ENCODE results near the gene HSD11B1.
"Not testable (repeated sequence)": the region's sequence is repeated elsewhere in the genome, so short reads cannot be mapped to it uniquely, and the experiment has no call there.

Gene HSD11B1

GRCh38 chr1:209692296-209692695, 12.3 kb upstream of the HSD11B1 start:
- no peak for DNase-seq

DNA sequence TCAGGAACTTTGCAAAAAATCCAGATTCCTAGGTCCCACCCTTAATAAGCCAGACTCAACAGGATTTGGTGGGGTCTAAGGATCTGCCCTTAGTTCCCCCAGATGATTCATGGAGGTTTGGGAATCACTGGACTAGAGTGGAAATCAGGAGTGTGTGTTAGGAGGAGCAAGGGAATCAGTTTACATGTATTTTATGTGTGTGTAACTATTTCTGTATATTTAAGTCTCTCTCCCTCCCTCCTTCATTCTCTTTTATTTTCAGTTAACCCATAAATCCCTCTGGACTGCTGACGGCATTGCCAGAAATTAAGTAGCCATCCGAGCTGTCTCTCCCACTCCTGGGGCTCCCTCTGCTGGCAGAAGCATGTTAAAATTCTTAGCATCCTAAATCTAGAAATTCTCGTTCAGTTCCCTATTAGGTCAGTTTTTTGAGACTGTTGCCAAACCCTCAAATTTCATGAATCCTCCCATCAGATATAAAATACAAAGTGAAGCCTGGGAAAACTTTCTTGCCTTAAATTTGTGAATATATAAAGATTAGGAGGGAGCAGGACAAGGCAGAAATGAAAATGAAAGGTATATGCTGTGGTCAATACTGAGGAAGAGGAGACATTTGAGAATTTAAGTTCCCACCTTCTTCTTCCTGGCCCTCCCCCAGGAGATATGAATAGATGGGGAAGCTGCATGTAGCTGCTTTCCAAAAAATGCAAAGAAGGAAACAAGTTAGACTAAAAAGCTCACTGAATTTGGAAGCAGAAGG, 11.7 kb upstream of the HSD11B1 start:
- DNase-seq = no peak

DNA sequence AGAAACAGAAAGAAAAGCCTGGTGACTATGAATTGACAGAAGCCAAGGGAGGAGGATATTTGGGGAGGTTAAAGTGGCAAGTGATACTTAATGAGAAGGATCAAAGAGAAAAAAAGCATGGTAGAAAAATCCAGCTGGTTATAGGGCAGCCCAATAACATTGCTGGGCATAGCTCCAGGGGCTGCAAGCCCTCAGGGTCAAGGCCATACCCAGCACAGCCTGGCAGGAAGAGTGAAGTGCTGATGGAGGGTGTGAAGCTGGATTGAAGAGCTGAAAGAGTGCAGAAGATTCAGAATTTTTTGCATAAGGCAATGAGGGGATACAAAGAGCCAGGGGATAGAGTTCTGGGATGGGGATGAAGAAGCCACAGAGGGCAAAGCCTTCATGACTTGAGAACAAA, 8.0 kb upstream of the HSD11B1 start:
- DNase-seq = no peak

GRCh38 chr1:209697126-209697525, 7.5 kb upstream of the HSD11B1 start:
- no peak for DNase-seq

DNA sequence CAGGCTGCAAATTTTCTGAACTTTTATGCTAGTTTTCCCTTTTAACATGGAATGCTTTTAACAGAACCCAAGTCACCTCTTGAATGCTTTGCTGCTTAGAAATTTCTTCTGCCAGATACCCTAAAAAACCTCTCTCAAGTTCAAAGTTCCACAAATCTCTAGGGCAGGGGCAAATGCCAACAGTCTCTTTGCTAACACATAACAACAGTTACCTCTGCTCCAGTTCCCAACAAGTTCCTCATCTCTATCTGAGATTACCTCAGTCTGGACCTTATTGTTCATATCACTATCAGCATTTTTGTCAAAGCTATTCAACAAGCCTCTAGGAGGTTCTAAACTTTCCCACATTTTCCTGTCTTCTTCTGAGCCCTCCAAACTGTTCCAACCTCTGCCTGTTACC, 4.0 kb upstream of the HSD11B1 start:
- DNase-seq = not testable (repeated sequence)

- no peak for DNase-seq
Observed at GRCh38 chr1:209702832-209703231, 1.8 kb upstream of the HSD11B1 start.

DNA sequence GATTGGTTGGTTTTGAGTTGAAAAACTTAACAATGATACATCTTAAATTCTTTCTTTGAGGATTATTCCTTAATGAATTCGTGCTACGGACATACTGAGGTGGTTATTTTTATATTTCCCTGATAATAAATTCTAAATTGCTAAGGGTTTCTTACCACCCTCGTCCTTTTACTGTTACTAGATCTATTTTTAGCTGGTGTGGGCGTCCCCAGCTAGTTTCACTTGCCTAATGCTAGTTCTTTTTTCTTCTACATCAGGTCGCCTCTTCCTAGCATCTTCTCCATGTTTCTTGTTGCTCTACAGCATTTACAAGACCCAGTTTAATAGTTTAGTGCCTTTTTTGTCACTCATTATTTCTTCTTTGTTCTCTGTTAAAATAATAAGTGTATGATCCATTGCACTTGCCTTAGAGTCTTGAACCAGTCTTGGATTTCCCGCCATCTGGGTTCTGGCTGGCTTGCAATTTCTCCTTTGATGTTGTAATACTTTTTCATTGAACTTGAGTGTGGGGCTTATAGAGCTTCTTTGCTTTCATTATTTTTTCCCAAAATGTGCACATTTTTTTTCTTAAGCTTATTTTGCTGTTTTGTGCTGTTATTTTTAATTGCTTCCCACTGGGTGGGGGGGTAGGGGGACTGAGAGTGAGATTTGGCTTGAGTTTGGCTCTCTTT, 677 bp upstream of the HSD11B1 start:
- no peak for DNase-seq

DNA sequence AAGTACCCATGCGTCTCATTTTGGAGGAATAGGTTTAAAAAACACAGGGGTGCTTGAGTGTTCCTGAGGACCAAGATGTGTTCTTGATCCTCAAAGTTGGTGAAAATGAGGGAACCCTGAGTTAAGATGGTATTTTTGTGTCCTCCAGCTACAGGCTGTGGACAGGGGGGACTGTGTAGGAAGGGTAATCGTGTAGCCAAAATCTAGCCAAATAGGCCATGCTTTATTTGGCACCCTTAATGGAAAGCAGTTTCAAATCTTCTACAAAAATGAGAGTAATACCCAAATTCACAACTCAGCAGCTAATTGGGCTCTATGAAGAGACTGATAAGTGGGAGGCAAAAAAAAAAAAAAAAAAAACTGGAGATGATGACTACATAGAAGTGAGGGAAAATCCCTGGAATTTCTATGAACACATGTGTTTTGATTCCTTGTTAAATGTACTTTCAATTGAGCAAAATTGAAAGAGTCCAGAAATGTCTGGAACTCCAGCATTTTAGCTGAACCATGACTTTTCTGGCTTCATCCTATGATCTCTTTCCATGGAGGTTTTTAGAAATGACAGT, 470 bp downstream of the HSD11B1 start:
- DNase-seq = no peak

DNA sequence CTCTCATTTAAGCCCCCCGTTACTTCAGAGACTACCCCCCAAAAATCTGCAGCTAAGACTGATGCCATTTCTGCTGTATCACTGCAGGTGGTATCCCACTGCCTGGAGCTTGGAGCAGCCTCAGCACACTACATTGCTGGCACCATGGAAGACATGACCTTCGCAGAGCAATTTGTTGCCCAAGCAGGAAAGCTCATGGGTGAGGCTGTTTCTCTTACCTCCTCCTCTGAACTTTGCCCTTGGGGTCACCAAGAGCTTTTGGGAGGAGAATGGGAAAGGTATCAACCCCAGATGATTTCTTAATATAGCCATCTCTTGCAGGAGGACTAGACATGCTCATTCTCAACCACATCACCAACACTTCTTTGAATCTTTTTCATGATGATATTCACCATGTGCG, 2.0 kb downstream of the HSD11B1 start:
- no peak for DNase-seq

DNA sequence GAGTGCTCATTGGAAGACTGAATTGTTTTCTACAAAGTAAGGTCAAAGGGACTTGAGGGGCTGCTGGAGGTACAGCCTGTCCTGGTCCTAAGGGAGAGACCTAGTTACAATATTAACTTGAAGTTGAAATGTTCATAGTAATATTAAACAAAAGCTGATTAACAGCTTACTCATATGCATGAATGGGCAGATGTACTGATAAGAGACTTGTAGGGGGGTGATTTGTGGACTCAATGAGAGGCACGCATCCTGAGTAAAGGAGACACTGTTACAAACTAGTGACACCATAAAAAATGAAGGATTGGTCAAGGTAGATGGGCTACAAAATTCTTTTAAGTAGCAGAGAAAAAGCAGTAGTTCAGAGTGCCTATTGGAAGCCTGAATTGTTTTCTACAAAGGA, 2.7 kb downstream of the HSD11B1 start:
- no peak for DNase-seq

- no peak for DNase-seq
Observed at GRCh38 chr1:209708297-209708696, 3.7 kb downstream of the HSD11B1 start.

- DNase-seq = no peak
Observed at GRCh38 chr1:209710093-209710492, 5.4 kb downstream of the HSD11B1 start.

DNA sequence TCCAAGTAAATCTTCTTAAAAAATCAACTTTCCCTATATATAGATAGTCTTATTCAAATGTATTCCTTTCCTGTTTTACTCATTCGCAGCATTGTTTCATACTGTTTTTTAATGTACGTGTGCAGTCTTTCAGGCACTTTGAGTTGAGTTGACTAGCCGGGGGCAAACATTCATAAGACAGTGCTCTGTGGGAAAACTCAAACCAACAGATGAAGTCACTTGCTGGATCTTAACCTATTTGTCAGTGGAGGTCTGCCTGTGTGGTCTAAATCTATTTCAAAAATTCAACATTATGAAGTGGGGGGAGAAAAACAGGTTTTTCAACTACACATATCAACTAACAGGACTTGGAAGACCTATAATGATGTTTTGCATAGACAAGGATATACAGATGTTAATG, 6.2 kb downstream of the HSD11B1 start:
- DNase-seq = no peak

DNA sequence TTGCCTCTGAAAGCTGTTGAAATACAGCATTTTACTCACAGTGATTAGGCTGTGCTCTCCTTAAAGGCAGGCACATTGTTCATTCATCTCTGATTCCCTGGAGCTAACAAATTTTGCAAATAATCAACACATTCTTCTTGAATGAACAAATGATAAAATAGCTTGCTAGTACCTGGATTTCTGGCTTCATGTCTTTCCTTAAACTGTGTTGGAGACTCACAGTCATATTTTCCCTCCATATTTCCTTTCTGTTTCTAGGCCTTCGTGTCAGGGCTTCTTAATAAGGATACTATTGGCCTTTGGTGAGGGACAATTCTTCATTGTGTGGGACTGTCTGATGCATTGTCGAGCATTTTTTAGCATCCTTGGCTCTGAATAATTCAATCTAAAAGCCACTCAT, 9.7 kb downstream of the HSD11B1 start:
- no peak for DNase-seq

- DNase-seq = no peak
Observed at GRCh38 chr1:209715314-209715713, 10.7 kb downstream of the HSD11B1 start.

GRCh38 chr1:209717818-209718217, 13.2 kb downstream of the HSD11B1 start:
- DNase-seq = no peak

DNA sequence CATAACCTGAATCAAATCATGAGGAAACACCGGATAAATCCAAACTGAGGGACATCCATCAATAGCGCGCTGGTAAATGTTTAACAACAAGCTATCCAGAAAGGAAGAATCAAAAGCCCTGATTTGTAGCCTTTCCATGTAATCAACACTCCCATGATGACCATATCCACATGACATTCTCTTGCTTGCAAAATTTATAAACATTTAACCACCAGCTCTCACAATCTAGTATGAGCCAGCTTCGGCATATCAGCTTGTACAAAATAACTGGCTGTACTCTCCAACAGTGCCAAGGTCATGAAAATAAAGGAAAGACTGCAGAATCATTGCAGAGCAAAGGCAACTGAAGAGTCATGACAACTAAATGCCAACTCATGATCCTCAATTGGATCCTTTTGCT, 15.7 kb downstream of the HSD11B1 start:
- no peak for DNase-seq

- DNase-seq = no peak
Observed at GRCh38 chr1:209720826-209721225, 16.2 kb downstream of the HSD11B1 start.

DNA sequence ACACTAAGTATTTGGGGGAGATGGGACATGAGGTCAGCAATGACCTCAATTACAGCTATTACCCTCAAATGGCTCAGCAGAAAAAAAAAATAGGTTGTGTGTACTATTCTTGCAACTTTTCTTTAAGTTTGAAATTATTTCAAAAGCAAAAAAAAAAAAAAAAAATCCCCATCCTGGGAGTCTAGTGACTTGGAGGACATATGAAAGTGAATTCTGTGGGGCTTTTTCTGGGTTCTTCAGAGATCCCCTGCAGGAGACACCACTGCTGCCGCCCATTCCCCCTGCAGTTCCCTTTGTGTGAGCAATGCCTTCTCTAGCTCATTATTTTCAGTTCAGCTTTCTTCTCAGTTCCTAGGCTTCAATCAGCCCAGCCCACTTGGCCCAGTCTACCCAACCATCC, 16.7 kb downstream of the HSD11B1 start:
- DNase-seq = no peak

- no peak for DNase-seq
Observed at GRCh38 chr1:209723265-209723664, 18.6 kb downstream of the HSD11B1 start.

DNA sequence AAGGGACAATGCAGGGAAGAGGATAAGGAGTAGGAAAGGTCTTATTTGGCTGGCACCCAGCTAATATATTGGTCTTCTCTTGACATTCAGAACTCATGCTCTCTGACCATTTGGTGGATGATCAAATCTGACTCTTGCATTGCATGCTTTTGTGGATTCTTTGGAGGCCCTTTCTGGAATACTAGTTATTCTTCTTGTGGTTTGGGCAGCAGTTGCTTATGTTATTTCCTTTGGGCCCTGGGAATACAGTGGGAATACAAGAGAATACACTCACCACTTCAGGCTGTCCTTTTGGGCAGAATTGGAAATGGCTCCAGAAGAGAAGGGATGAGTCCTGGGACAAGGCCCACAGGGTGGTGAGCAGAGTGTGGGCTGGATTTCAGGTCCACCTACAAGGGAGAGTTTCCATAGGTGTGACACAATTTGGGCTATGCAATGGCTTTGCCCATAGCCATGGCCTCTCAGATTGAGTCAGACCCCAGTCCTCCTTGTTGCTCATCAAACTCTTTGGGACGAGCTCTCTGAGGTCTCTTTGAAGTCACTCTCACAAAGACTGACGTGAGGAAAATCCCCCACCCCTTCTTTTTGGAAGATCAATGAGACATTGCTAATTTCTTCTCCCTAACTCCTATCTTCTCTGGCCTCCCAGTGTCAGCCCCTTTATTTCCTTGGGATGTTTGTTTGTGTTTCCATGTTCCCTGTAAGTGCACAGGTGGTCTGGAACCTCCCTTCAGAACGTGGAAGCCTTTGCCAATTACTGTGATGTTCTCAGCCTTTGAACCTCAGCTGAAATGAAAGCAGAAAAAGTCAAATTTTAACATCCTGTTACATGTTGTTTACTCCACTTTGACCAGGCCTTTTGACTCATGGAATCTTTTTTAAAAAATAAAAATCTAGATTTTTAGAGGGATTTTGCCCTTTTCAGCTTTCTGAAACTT, 19.4 kb downstream of the HSD11B1 start:
- no peak for DNase-seq

DNA sequence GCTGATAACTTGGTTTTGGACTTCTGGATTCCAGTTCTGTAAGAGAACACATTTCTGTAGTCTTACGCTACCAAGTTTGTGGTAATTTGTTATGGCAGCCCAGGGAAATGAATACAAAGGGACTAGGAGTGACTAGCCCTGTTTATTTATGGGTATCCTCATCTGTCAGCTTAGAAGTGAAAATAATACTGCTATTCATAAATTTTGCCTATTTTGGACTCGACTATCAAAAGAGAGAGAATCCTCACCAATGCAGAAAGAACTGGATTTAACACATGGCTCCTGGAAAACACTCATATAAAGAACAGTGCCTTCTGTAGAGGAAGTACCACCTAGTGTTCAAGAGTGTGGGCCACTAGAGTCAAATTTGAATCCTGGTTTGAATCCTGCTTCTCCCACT, 22.6 kb downstream of the HSD11B1 start:
- no peak for DNase-seq

DNA sequence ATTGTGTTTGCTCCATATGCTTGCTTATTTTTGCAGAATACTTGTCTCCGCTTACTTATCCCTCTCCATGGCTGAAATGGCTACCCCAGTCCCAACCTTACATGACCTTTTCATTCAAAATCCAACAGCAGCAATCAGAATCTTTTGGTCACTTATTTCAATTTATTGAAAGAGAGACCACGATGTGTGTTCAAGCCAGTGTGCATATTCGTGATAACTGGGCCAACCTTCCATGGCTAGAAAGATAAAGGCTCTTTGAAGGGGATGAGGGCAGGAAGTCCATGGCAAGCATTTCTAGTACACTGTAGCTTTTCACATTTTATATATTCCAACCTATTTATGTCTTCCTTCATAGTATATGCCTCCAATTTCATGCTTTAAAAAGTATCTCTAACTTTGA, 23.1 kb downstream of the HSD11B1 start:
- DNase-seq = no peak

Data from activated gamma-delta T cell (primary cell).